Measurements from ENCODE around the gene MIF4GD.

Gene MIF4GD

DNA sequence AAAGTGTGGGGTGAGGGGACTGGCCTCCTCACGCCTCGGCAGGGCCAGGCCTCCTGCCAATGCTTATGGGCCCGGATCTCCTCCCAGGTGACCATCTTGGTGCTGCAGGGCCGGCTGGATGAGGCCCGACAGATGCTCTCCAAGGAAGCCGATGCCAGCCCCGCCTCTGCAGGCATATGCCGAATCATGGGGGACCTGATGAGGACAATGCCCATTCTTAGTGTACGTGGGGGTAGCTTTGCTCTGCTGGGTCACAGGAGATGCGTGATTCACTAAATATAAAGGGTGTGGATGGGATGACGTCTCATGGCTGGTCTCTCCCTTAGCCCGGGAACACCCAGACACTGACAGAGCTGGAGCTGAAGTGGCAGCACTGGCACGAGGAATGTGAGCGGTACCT is 46.0 kb downstream of the MIF4GD start:
- TF ChIP-seq POLR2AphosphoS5 (IDR thresholded peaks at IDR 0.05; ENCODE audit: low read depth, low read length) (no peak), PAX5 (IDR thresholded peaks at IDR 0.05; ENCODE audit: insufficient read depth, low read length, severe bottlenecking) (no peak), POLR2A (IDR thresholded peaks at IDR 0.05; ENCODE audit: low read depth, low read length) (no peak), POU2F2 (IDR thresholded peaks at IDR 0.05; ENCODE audit: low read depth, low read length) (no peak), SPI1 (IDR thresholded peaks at IDR 0.05; ENCODE audit: low read depth, low read length) (no peak), TAF1 (IDR thresholded peaks at IDR 0.05; ENCODE audit: low read depth, low read length) (no peak)
- no peak for DNase-seq (ENCODE audit: insufficient read length, low spot score)
- FAIRE-seq, result no peak

DNA sequence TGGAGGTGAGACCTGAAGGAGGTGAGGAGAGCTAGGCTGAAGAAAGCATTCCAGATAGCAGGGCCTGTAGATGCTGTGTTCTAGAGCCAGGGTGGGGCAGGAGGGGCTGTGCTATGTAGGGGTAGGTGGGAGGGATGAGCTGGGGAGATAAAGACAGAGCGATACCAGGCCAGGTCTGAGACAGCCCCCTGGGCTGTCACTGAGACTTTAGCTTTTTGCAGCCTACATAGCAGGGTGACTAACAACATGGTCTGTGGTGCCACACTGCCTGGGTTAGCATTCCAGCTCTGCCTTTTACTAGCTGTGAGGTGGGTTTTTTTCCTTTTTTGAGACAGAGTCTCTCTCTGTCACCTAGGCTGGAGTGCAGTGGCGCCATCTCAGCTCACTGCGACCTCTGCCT is 51.2 kb downstream of the MIF4GD start:
- FAIRE-seq (no peak), DNase-seq (ENCODE audit: insufficient read length, low spot score) (no peak)
- TF ChIP-seq POLR2A (IDR thresholded peaks at IDR 0.05; ENCODE audit: low read depth, low read length) (no peak), POU2F2 (IDR thresholded peaks at IDR 0.05; ENCODE audit: low read depth, low read length) (no peak), POLR2AphosphoS5 (IDR thresholded peaks at IDR 0.05; ENCODE audit: low read depth, low read length) (no peak), TAF1 (IDR thresholded peaks at IDR 0.05; ENCODE audit: low read depth, low read length) (no peak), PAX5 (IDR thresholded peaks at IDR 0.05; ENCODE audit: insufficient read depth, low read length, severe bottlenecking) (no peak), SPI1 (IDR thresholded peaks at IDR 0.05; ENCODE audit: low read depth, low read length) (no peak)

DNA sequence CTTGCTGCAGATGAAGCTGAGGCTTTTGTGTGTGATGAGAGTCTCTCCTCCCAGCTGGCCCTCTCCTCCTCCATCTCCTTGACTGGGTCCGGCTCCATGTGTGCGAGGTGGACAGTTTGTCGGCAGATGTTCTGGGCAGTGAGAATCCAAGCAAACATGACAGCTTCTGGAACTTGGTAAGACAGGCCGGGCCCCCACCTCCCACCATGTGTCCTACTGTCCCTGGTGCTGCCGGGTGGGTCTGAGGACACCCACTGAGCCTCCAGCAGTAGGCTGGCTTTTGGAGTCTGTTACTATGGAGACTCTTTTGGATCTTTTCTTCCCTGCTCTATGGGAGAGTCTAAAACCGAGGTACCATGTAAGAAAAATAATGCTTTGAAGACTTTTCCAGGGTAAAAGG is 52.9 kb downstream of the MIF4GD start:
- TF ChIP-seq POLR2A (IDR thresholded peaks at IDR 0.05; ENCODE audit: low read depth, low read length), result no peak
- no peak for TF ChIP-seq POLR2AphosphoS5 (IDR thresholded peaks at IDR 0.05; ENCODE audit: low read depth, low read length)
- TF ChIP-seq TAF1 (IDR thresholded peaks at IDR 0.05; ENCODE audit: low read depth, low read length), result no peak
- TF ChIP-seq PAX5 (IDR thresholded peaks at IDR 0.05; ENCODE audit: insufficient read depth, low read length, severe bottlenecking), result no peak
- TF ChIP-seq SPI1 (IDR thresholded peaks at IDR 0.05; ENCODE audit: low read depth, low read length), result no peak
- TF ChIP-seq POU2F2 (IDR thresholded peaks at IDR 0.05; ENCODE audit: low read depth, low read length), result no peak
- DNase-seq (ENCODE audit: insufficient read length, low spot score) (no peak), FAIRE-seq (no peak)
